Lung (tissue), 12 donors: ENCODE results near the gene SMLR1. TPM values are rescaled to one million over a fixed set of nuclear protein-coding genes. Genes with fewer than 3 reads are reported as not detected.

Experiments used
- ATAC-seq: fragments of 200-7000 bp; cut with Tn5 transposase; one replicate; pipeline ENCODE4 v1.9.1; 2020; ENCODE audit warnings: moderate number of reproducible peaks; ENCODE audit not compliant: insufficient read depth, low FRiP score
- DNase-seq, 3 donors: peaks; one replicate each; pipeline ENCODE4 v3.0.0-alpha.2; 2013 to 2017
- H3K27ac ChIP-seq, 2 donors: one replicate each; pipeline ENCODE4 v1.5.1; 2013; ENCODE audit warnings: mild to moderate bottlenecking in 2 of 2, moderate library complexity in 2 of 2, control low read depth in 1 of 2, inconsistent platforms in 1 of 2, low read depth in 1 of 2, low read length in 1 of 2
- H3K27me3 ChIP-seq, 3 donors: one replicate each; pipeline ENCODE4 v1.5.1; 2013; ENCODE audit warnings: low read length in 2 of 3; ENCODE audit not compliant: control insufficient read depth in 3 of 3, insufficient read depth in 3 of 3
- H3K36me3 ChIP-seq, 4 donors: one replicate each; pipeline ENCODE4 v1.5.1; 2013; ENCODE audit warnings: low read length in 4 of 4, mild to moderate bottlenecking in 1 of 4, moderate library complexity in 1 of 4; ENCODE audit not compliant: control insufficient read depth in 4 of 4, insufficient read depth in 4 of 4
- H3K4me1 ChIP-seq, 5 donors: one replicate each; pipeline ENCODE4 v1.5.1; 2013; ENCODE audit warnings: low read length in 5 of 5, mild to moderate bottlenecking in 2 of 5, moderate library complexity in 1 of 5; ENCODE audit not compliant: control insufficient read depth in 5 of 5, insufficient read depth in 5 of 5
- H3K4me3 ChIP-seq: one replicate; pipeline ENCODE4 v1.5.1; 2013; ENCODE audit warnings: mild to moderate bottlenecking, control low read depth, moderate library complexity
- H3K9ac ChIP-seq, 2 donors: one replicate each; pipeline ENCODE4 v1.5.1; 2013; ENCODE audit warnings: low read length in 2 of 2, control low read depth in 1 of 2; ENCODE audit not compliant: insufficient read depth in 1 of 2
- H3K9me3 ChIP-seq, 4 donors: one replicate each; pipeline ENCODE4 v1.5.1; 2013; ENCODE audit warnings: low read length in 3 of 4, mild to moderate bottlenecking in 1 of 4, moderate library complexity in 1 of 4; ENCODE audit not compliant: control insufficient read depth in 4 of 4, insufficient read depth in 3 of 4
- WGBS, 2 donors: extraction: QIAGEN DNeasy Blood & Tissue Kit; methylation state at CpG; one replicate each; pipeline ENCODE4 v1.1.7; 2013; 5-methylcytosine and 5-hydroxymethylcytosine counted together
- polyA plus RNA-seq, 2 donors: library from polyadenylated mRNA; stranded (reverse); fragments of 200-250 nt; gene quantifications; one replicate each; pipeline ENCODE4 v1.2.1, GENCODE V29; 2013
- total RNA-seq, 2 donors: library from RNA; depleted of rRNA in 1 of 2; stranded (reverse); fragments of >200 nt in 1 of 2; gene quantifications; one replicate each; pipeline ENCODE4 v1.2.1, GENCODE V29; 2014 to 2021
- TF ChIP-seq, protein P1 (sequence below): IDR thresholded peaks from 2 replicates; pipeline ENCODE4 v1.5.1; 2012; ENCODE audit warnings: mild to moderate bottlenecking; ENCODE audit errors: control extremely low read depth, extremely low read depth
- donor health status: control.
- donor health status: control.
- donor health status: Bipolar disorder and iron deficiency.
- donor health status: healthy.
- donor health status: DM: yes; HTN: yes; CAD: no.

SMLR1 gene
- total and polyA plus RNA-seq, 4 donors, result not detected

DNA sequence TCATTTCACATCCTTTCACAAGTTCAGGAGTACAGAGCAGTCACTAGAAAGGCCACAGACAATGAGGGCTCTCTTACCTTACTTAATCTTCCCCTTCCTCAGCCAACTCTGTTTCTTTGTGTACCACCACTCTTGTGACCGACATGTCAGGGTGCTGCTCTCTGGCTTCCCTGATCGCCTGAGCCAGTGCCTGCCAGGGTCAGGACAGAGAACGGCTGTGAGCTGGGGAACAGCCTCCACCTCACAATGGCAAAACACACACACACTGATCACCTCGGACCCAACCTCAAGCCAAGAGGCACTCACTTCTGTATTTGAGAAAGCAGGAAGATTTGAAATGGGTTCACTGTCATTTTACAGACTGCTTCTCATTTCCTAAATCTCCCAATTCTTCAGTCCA lies 30.8 kb downstream of the SMLR1 start:
- Histone ChIP-seq H3K4me3 (no peak overlapping the region), H3K4me1 (peaks cover 0 to 1% (median 0%) of the 10 kb centered on the region in 5 donors), H3K36me3 (peaks cover 0 to 32% (median 17%) of the 10 kb centered on the region in 4 donors), H3K27me3 (no peaks in the 10 kb centered on the region), H3K9ac (no peak overlapping the region), H3K9me3 (no peaks in the 10 kb centered on the region), H3K27ac (no peak overlapping the region)
- TF ChIP-seq, protein P1, sequence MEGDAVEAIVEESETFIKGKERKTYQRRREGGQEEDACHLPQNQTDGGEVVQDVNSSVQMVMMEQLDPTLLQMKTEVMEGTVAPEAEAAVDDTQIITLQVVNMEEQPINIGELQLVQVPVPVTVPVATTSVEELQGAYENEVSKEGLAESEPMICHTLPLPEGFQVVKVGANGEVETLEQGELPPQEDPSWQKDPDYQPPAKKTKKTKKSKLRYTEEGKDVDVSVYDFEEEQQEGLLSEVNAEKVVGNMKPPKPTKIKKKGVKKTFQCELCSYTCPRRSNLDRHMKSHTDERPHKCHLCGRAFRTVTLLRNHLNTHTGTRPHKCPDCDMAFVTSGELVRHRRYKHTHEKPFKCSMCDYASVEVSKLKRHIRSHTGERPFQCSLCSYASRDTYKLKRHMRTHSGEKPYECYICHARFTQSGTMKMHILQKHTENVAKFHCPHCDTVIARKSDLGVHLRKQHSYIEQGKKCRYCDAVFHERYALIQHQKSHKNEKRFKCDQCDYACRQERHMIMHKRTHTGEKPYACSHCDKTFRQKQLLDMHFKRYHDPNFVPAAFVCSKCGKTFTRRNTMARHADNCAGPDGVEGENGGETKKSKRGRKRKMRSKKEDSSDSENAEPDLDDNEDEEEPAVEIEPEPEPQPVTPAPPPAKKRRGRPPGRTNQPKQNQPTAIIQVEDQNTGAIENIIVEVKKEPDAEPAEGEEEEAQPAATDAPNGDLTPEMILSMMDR, result no peak
- ATAC-seq, result no peak
- WGBS, 2 donors, result 89 to 95% methylated on average over 4 of the region's 4 CpGs
- DNase-seq, result no peak

DNA sequence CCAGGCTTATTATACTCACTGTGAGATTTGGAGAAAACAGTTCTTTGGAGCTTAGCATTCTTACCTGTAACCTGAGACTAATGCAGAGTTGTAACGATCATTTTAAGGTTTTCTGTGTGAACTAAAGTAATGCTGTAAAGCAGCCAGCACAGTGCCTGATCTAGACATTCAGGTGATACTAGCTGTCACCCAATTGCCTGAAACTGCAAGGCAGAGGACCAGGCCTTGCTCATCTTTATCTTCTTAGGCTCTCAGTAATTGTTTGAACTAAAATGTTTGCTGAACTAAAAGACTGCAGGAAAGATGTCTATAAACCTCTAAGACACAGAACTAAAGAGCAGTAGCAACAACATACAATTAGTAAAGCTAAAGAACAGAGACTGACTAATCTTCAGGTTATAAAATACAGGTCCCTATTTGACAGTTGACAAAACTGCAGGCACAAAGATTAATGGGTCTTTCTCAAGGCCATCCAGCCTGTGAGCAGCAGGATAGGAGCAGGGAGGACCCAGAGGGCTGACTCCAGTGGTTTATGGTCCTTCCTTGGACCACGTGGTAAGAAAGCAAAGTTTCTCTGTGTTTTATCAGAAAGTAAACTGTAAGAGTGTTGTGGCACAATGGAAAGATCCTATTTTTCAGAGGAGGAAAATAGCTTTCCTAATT lies 31.4 kb downstream of the SMLR1 start:
- ATAC-seq (no peak), DNase-seq (no peak)
- Histone ChIP-seq H3K36me3 (peaks cover 2 to 36% (median 17%) of the 10 kb centered on the region in 4 donors), H3K9me3 (no peaks in the 10 kb centered on the region), H3K9ac (no peak overlapping the region), H3K27me3 (no peaks in the 10 kb centered on the region), H3K27ac (no peak overlapping the region), H3K4me3 (no peak overlapping the region), H3K4me1 (peaks cover 0 to under 1% (median 0%) of the 10 kb centered on the region in 5 donors)
- WGBS, 2 donors, result 72 to 75% methylated on average over 2 of the region's 2 CpGs
- TF ChIP-seq, protein P1, result no peak

DNA sequence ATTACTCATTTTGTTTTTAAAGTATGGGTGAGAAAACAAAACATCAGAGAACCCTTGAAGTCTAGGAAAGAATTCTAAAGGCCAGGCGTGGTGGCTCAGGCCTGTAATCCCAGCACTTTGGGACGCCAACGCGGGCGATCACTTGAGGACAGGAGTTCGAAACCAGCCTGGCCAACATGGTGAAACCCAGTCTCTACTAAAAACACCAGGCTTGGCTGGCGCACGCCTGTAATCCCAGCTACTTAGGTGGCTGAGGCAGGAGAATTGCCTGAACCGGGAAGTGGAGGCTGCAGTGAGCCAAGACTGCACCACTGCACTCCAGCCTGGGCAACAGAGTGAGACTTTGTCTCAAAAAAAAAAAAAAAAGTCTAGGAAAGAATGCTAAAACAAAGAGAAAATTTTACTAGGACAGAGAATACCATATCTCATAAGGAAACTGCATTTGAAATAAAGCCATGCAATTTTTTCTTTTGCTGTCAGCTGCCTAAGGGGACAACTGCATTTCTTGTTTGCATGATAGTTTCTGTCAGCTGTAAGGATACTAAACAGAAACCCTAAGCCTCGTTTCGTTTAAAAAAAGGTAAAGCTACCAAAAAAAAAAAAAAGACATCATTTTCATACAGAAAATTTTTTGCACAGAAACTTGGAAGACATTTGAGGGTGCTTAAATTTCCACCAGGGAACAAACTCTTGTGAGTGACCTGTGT lies 32.1 kb downstream of the SMLR1 start:
- Histone ChIP-seq H3K9ac (no peak overlapping the region), H3K36me3 (peaks cover 3 to 40% (median 16%) of the 10 kb centered on the region in 4 donors), H3K4me3 (no peak overlapping the region), H3K4me1 (no peaks in the 10 kb centered on the region), H3K9me3 (no peaks in the 10 kb centered on the region), H3K27ac (no peak overlapping the region), H3K27me3 (no peaks in the 10 kb centered on the region)
- 94 to 97% methylated on average over 11 of the region's 11 CpGs for WGBS, 2 donors
- TF ChIP-seq, protein P1, result no peak
- ATAC-seq (no peak), DNase-seq (no peak)
